ENCODE results near the gene ZDHHC17. TPM values are rescaled to one million over a fixed set of nuclear protein-coding genes. Genes with fewer than 3 reads are reported as not detected.
A peak's percentile ranks its signal among the peaks of the same experiment; 100 is the strongest.

ZDHHC17 gene
- total RNA-seq, 1 donor from 2014 or later: 42.5 TPM

GRCh38 chr12:76856018-76856644 lies 92.2 kb downstream of the ZDHHC17 start:
- TF ChIP-seq, protein P1, sequence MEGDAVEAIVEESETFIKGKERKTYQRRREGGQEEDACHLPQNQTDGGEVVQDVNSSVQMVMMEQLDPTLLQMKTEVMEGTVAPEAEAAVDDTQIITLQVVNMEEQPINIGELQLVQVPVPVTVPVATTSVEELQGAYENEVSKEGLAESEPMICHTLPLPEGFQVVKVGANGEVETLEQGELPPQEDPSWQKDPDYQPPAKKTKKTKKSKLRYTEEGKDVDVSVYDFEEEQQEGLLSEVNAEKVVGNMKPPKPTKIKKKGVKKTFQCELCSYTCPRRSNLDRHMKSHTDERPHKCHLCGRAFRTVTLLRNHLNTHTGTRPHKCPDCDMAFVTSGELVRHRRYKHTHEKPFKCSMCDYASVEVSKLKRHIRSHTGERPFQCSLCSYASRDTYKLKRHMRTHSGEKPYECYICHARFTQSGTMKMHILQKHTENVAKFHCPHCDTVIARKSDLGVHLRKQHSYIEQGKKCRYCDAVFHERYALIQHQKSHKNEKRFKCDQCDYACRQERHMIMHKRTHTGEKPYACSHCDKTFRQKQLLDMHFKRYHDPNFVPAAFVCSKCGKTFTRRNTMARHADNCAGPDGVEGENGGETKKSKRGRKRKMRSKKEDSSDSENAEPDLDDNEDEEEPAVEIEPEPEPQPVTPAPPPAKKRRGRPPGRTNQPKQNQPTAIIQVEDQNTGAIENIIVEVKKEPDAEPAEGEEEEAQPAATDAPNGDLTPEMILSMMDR (conservative IDR thresholded peaks at IDR 0.05): no peak
- Mint-ChIP-seq H3K4me1 (ENCODE audit: unreplicated experiment) (peaks cover 6% of the 10 kb centered on the region), H3K36me3 (peaks cover 54% of the 10 kb centered on the region), H3K4me3 (no peak overlapping the region), H3K9me3 (no peaks in the 10 kb centered on the region), H3K27me3 (no peaks in the 10 kb centered on the region), H3K27ac (no peak overlapping the region)
- DNase-seq (ENCODE audit: extremely low spot score, unreplicated experiment): no peak

DNA sequence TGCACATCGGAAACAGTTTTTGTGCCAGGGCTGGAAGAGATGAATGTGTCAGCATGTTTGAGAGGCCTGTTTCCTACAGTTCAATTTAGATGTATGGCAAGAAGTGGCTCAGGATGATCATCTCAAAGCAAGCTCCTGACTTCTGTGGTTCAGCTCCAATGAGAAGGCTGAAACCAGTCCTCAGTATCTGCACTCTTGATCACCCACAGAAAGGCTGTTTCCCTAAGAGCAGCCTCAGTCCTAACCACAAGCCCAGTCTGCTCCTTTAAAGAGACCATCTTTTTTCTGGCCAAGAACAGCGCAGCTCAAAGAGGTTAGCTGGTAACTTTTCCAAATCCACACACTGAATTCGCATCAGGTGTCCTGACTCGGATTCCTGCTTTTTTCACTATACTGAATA lies 95.7 kb downstream of the ZDHHC17 start:
- no peak overlapping the region for H3K4me3 Mint-ChIP-seq
- peak overlapping the region; percentile 33 for H3K27ac Mint-ChIP-seq
- TF ChIP-seq, protein P1 (conservative IDR thresholded peaks at IDR 0.05): no peak
- H3K27me3 Mint-ChIP-seq: no peaks in the 10 kb centered on the region
- H3K36me3 Mint-ChIP-seq: peaks cover 57% of the 10 kb centered on the region
- H3K9me3 Mint-ChIP-seq: no peaks in the 10 kb centered on the region
- DNase-seq (ENCODE audit: extremely low spot score, unreplicated experiment): no peak
- peaks cover 6% of the 10 kb centered on the region for H3K4me1 Mint-ChIP-seq (ENCODE audit: unreplicated experiment)

DNA sequence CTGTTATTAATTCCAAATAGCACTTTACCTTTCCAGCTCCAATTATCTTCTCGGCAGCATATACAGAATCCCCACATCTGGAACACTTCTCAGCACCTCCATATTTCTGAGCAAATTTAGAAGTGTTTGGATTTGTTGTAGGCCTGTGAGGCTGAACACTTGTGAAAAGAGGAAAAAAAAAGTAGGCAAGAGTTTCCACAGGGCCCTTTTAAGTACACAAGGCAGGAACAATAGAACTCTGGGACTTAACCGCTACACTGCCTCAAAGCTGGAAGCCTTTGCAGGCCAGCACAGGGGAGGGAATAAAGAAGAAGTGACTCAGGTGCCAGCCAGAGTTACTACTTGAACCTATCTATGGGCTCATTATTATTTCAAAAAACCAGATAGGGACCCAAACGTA lies 96.3 kb downstream of the ZDHHC17 start:
- Mint-ChIP-seq H3K27ac (peak overlapping the region; percentile 33), H3K4me3 (no peak overlapping the region), H3K4me1 (ENCODE audit: unreplicated experiment) (peaks cover 6% of the 10 kb centered on the region), H3K9me3 (no peaks in the 10 kb centered on the region), H3K36me3 (peaks cover 52% of the 10 kb centered on the region), H3K27me3 (no peaks in the 10 kb centered on the region)
- no peak for DNase-seq (ENCODE audit: extremely low spot score, unreplicated experiment)
- TF ChIP-seq, protein P1 (conservative IDR thresholded peaks at IDR 0.05): no peak

- DNase-seq (ENCODE audit: extremely low spot score, unreplicated experiment): no peak
- TF ChIP-seq, protein P1 (conservative IDR thresholded peaks at IDR 0.05): no peak
- no peak overlapping the region for H3K4me3 Mint-ChIP-seq
- H3K27me3 Mint-ChIP-seq: no peaks in the 10 kb centered on the region
- no peak overlapping the region for H3K27ac Mint-ChIP-seq
- H3K9me3 Mint-ChIP-seq: no peaks in the 10 kb centered on the region
- peaks cover 32% of the 10 kb centered on the region for H3K36me3 Mint-ChIP-seq
- peaks cover 20% of the 10 kb centered on the region for H3K4me1 Mint-ChIP-seq (ENCODE audit: unreplicated experiment)
Observed at GRCh38 chr12:76863005-76863670, 99.2 kb downstream of the ZDHHC17 start.

DNA sequence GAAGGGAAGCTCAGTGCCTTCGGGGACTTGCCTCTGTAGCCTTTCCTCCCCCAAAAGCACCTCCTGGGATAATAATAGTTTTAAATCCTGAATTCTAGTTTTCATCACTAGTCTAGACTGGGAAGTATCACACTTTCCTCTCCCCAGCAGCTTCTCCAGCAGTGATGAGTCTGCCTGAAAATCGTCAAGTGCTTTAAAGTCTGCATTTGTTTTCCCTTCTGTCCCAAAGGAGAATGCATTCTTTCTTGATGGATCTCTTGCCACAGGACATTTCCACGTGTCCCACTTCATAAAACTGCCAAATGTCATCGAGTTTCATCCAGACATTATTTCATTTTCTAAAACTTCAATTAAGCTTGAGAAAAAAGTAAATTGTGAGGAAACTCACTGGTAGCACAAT lies 99.9 kb downstream of the ZDHHC17 start:
- Mint-ChIP-seq H3K4me1 (ENCODE audit: unreplicated experiment) (peaks cover 20% of the 10 kb centered on the region), H3K27me3 (no peaks in the 10 kb centered on the region), H3K27ac (no peak overlapping the region), H3K36me3 (peaks cover 28% of the 10 kb centered on the region), H3K4me3 (no peak overlapping the region), H3K9me3 (no peaks in the 10 kb centered on the region)
- DNase-seq (ENCODE audit: extremely low spot score, unreplicated experiment): no peak
- TF ChIP-seq, protein P1 (conservative IDR thresholded peaks at IDR 0.05): no peak
